B cell (primary cell): Measurements from ENCODE around the gene KRT74. TPM values are rescaled to one million over a fixed set of nuclear protein-coding genes. Genes with fewer than 3 reads are reported as not detected.

ENCODE experiments used
- ATAC-seq: fragments of 200-7000 bp; cut with Tn5 transposase; one replicate; pipeline ENCODE4 v1.10.0; 2021; ENCODE audit warnings: low read depth, mild to moderate bottlenecking, moderate number of reproducible peaks, moderate library complexity
- CTCF ChIA-PET: fragments of 350-600 bp; sonication (Branson Sonifier 250); formaldehyde crosslinking; loops from one replicate; lab custom pipeline; 2021; ENCODE audit warnings: antibody characterized with exemption, inconsistent platforms; lab: Charles Lee
- POLR2A ChIA-PET: fragments of 350-600 bp; sonication (Branson Sonifier 250); formaldehyde crosslinking; loops from one replicate; lab custom pipeline; 2021; ENCODE audit warnings: antibody characterized with exemption; lab: Charles Lee
- DNase-seq: peaks from one replicate; pipeline ENCODE4 v3.0.0; 2013
- H2AFZ ChIP-seq: 2 replicates; pipeline ENCODE4 v1.6.1; 2012; ENCODE audit warnings: mild to moderate bottlenecking, low read depth, low read length; ENCODE audit not compliant: insufficient read depth, poor library complexity, severe bottlenecking
- H3K27ac ChIP-seq, 2 donors: 1 replicate in 1 of 2; 2 replicates in 1 of 2; pipeline ENCODE4 v1.5.1; 2012 to 2013; ENCODE audit warnings: low read length in 2 of 2, mild to moderate bottlenecking in 2 of 2, moderate library complexity in 1 of 2
- H3K27me3 ChIP-seq, 4 experiments: fragments of 200-600 bp in 1 of 4; sonication (generic) in 1 of 4; replicated peaks in 1 of 4; 1 replicate in 2 of 4; 2 replicates in 2 of 4; pipeline versions ENCODE4 v1.6.1 to v1.7.0; 2013 to 2016; ENCODE audit warnings: low read length in 3 of 4, mild to moderate bottlenecking in 2 of 4, mixed read lengths in 1 of 4, moderate library complexity in 1 of 4; ENCODE audit not compliant: insufficient read depth in 4 of 4, control insufficient read depth in 3 of 4; ENCODE audit errors: control extremely low read depth in 1 of 4
- H3K36me3 ChIP-seq, 2 experiments: replicated peaks in 1 of 2; 1 replicate in 1 of 2; 2 replicates in 1 of 2; pipeline versions ENCODE4 v1.6.1 to v1.7.1; 2013; ENCODE audit warnings: low read length in 1 of 2; ENCODE audit not compliant: insufficient read depth in 2 of 2, control insufficient read depth in 1 of 2; ENCODE audit errors: control extremely low read depth in 1 of 2, extremely low read depth in 1 of 2
- H3K4me1 ChIP-seq, 2 donors: fragments of 200-600 bp in 1 of 2; sonication (generic) in 1 of 2; 1 replicate in 1 of 2; 2 replicates in 1 of 2; pipeline versions ENCODE4 v1.5.1 to v1.6.1; 2013 to 2017; ENCODE audit warnings: low read length in 2 of 2; ENCODE audit not compliant: control insufficient read depth in 2 of 2, insufficient read depth in 2 of 2
- H3K4me2 ChIP-seq: replicated peaks from 2 replicates; pipeline ENCODE3; 2012; ENCODE audit warnings: mild to moderate bottlenecking, low read depth, low read length; ENCODE audit not compliant: poor library complexity, severe bottlenecking
- H3K4me3 ChIP-seq, 5 experiments: fragments of 200-600 bp in 1 of 5; sonication (generic) in 1 of 5; 1 replicate in 3 of 5; 2 replicates in 2 of 5; pipeline versions ENCODE4 v1.5.1 to v1.7.0; 2011 to 2016; ENCODE audit warnings: low read length in 4 of 5, mild to moderate bottlenecking in 4 of 5, low read depth in 2 of 5, control low read depth in 1 of 5, moderate library complexity in 1 of 5; ENCODE audit not compliant: insufficient read depth in 1 of 5; ENCODE audit errors: control extremely low read depth in 1 of 5, extremely low read depth in 1 of 5
- H3K79me2 ChIP-seq: fragments of 200-600 bp; sonication (generic); one replicate; pipeline ENCODE4 v1.6.0; 2016; ENCODE audit warnings: low read length; ENCODE audit not compliant: control insufficient read depth, insufficient read depth
- H3K9ac ChIP-seq: fragments of 200-600 bp; sonication (generic); 2 replicates; pipeline ENCODE4 v1.6.1; 2017; ENCODE audit warnings: mild to moderate bottlenecking, low read length, moderate library complexity
- H3K9me3 ChIP-seq, 3 donors: one replicate each; pipeline versions ENCODE4 v1.6.1 to v1.7.1; 2013; ENCODE audit warnings: low read length in 2 of 3; ENCODE audit not compliant: control insufficient read depth in 2 of 3, insufficient read depth in 1 of 3; ENCODE audit errors: control extremely low read depth in 1 of 3
- H4K20me1 ChIP-seq: 2 replicates; pipeline ENCODE4 v1.6.0; 2012; ENCODE audit warnings: mild to moderate bottlenecking, low read length; ENCODE audit not compliant: insufficient read depth, control insufficient read depth, poor library complexity, severe bottlenecking
- H3K27ac Mint-ChIP-seq: one replicate; pipeline ENCODE4 v1.8.0; 2021; ENCODE audit warnings: mixed read lengths
- H3K27me3 Mint-ChIP-seq: one replicate; pipeline ENCODE4 v1.8.0; 2021; ENCODE audit warnings: mixed read lengths
- H3K4me1 Mint-ChIP-seq: one replicate; pipeline ENCODE4 v1.8.0; 2021; ENCODE audit warnings: mixed read lengths
- H3K4me3 Mint-ChIP-seq: one replicate; pipeline ENCODE4 v1.8.0; 2021; ENCODE audit warnings: mixed read lengths
- H3K9me3 Mint-ChIP-seq: one replicate; pipeline ENCODE4 v1.8.0; 2022; ENCODE audit warnings: mixed read lengths; ENCODE audit not compliant: insufficient read depth
- CTCF ChIP-seq: fragments of 200-600 bp; IDR thresholded peaks from one replicate; pipeline ENCODE4 v1.8.0; 2022; ENCODE audit warnings: antibody characterized with exemption, mild to moderate bottlenecking
- EZH2 ChIP-seq: IDR thresholded peaks from 2 replicates; pipeline ENCODE4 v1.6.1; 2012; ENCODE audit warnings: borderline replicate concordance, low read depth, mild to moderate bottlenecking, moderate library complexity, low read length; ENCODE audit not compliant: insufficient read depth, poor library complexity, severe bottlenecking
- WGBS: methylation state at CpG from one replicate; pipeline ENCODE4 v1.1.5; 2013; ENCODE audit warnings: missing lambda C conversion rate; ENCODE audit not compliant: insufficient coverage; 5-methylcytosine and 5-hydroxymethylcytosine counted together
- intact Hi-C: fragments of 100-400 bp; cut with micrococcal nuclease; formaldehyde crosslinking; loops from one replicate; pipeline ENCODE4 v1.10.0; 2022
- polyA plus RNA-seq: library from polyadenylated mRNA; depleted of rRNA; stranded (reverse); fragments of >200 nt; gene quantifications from 2 replicates; pipeline ENCODE4 v1.2.3, GENCODE V29; 2012
- total RNA-seq, 2 donors: library from RNA; stranded (reverse); fragments of 120-200 nt in 1 of 2; gene quantifications; 1 replicate in 1 of 2; 2 replicates in 1 of 2; pipeline versions ENCODE4 v1.2.3 to v1.2.4, GENCODE V29; 2013 to 2022

KRT74 gene
- total and polyA plus RNA-seq, 2 donors (not counting 1 experiment from before 2014, with no cell fraction given), result not detected

- WGBS, result 87% methylated on average over 3 of the region's 3 CpGs
Measured at GRCh38 chr12:52539821-52540173, 33.8 kb downstream of the KRT74 start.

More at GRCh38 chr12:52539821-52540173, 33.8 kb downstream of the KRT74 start:
- CTCF ChIA-PET, result no interaction called here
- Mint-ChIP-seq H3K9me3 (no peaks in the 10 kb centered on the region), H3K27me3 (peaks cover 11% of the 10 kb centered on the region), H3K4me1 (no peaks in the 10 kb centered on the region), H3K27ac (no peak overlapping the region), H3K4me3 (no peak overlapping the region)
- no peak overlapping the region for H2AFZ ChIP-seq
- no peak overlapping the region for H3K9ac ChIP-seq
- no peak for TF ChIP-seq EZH2
- TF ChIP-seq CTCF, result no peak
- POLR2A ChIA-PET, result no interaction called here
- ATAC-seq (no peak), DNase-seq (no peak)
- no peaks in the 10 kb centered on the region for H4K20me1 ChIP-seq
- intact Hi-C loops, result no loop called here
- H3K79me2 ChIP-seq, result no peaks in the 10 kb centered on the region
- no peak overlapping the region for H3K27ac ChIP-seq
- peaks cover 0 to 5% (median 0%) of the 10 kb centered on the region in 4 experiments for H3K27me3 ChIP-seq
- peaks cover 0 to 6% (median 0%) of the 10 kb centered on the region in 3 donors for H3K9me3 ChIP-seq
- H3K36me3 ChIP-seq, result no peaks in the 10 kb centered on the region
- H3K4me3 ChIP-seq, result no peak overlapping the region
- no peaks in the 10 kb centered on the region for H3K4me1 ChIP-seq
- no peak overlapping the region for H3K4me2 ChIP-seq
